Ascending aorta (tissue), 2 donors: ENCODE measurements around the gene BMPER. TPM values are rescaled to one million over a fixed set of nuclear protein-coding genes. Genes with fewer than 3 reads are reported as not detected.

Experiments
- DNase-seq, 2 donors: peaks; one replicate each; pipeline ENCODE4 v3.0.0-alpha.2; 2019; ENCODE audit warnings: low spot score in 2 of 2
- H3K27ac ChIP-seq, 2 donors: fragments of 200-600 bp; sonication (generic); one replicate each; pipeline ENCODE4 v1.5.1; 2016 to 2017; ENCODE audit warnings: mild to moderate bottlenecking in 1 of 2
- H3K27me3 ChIP-seq: fragments of 200-600 bp; sonication (generic); one replicate; pipeline ENCODE4 v1.5.1; 2017
- H3K36me3 ChIP-seq, 2 donors: fragments of 200-600 bp; sonication (generic); one replicate each; pipeline ENCODE4 v1.5.1; 2016
- H3K4me1 ChIP-seq, 2 donors: fragments of 200-600 bp; sonication (generic); one replicate each; pipeline ENCODE4 v1.5.1; 2016 to 2017; ENCODE audit warnings: mild to moderate bottlenecking in 1 of 2
- H3K4me3 ChIP-seq, 2 donors: fragments of 200-600 bp; sonication (generic); one replicate each; pipeline ENCODE4 v1.5.1; 2016 to 2017; ENCODE audit warnings: mild to moderate bottlenecking in 1 of 2
- H3K9me3 ChIP-seq, 2 donors: fragments of 200-600 bp; sonication (generic); one replicate each; pipeline ENCODE4 v1.5.1; 2016
- CTCF ChIP-seq, 3 experiments: fragments of 200-600 bp in 2 of 3; fragments of 450-650 bp in 1 of 3; sonication (generic) in 2 of 3; IDR thresholded peaks; one replicate each; pipeline ENCODE4 v1.5.1; 2016 to 2019; ENCODE audit warnings: antibody characterized with exemption in 3 of 3, mild to moderate bottlenecking in 1 of 3, moderate library complexity in 1 of 3
- intact Hi-C: fragments of 100-400 bp; cut with DNase I; formaldehyde crosslinking; loops from one replicate; pipeline ENCODE4 v1.15.1; 2023
- total RNA-seq: library from RNA; depleted of rRNA; stranded (reverse); fragments of >200 nt; gene quantifications from one replicate; pipeline ENCODE4 v1.1.0, GENCODE V29; 2016

The BMPER gene
- total RNA-seq, 1 donor from 2014 or later: not detected

GRCh38 chr7:34074421-34074820 lies 169.1 kb downstream of the BMPER start:
- Histone ChIP-seq H3K4me3 (no peak overlapping the region), H3K36me3 (no peaks in the 10 kb centered on the region), H3K4me1 (no peaks in the 10 kb centered on the region), H3K27me3 (no peaks in the 10 kb centered on the region), H3K9me3 (no peaks in the 10 kb centered on the region), H3K27ac (no peak overlapping the region)
- TF ChIP-seq CTCF (IDR thresholded peaks at IDR 0.05): no peak
- no peak for DNase-seq
- intact Hi-C loops: no loop called here

- Histone ChIP-seq H3K9me3 (no peaks in the 10 kb centered on the region), H3K27me3 (no peaks in the 10 kb centered on the region), H3K4me3 (no peak overlapping the region), H3K4me1 (no peaks in the 10 kb centered on the region), H3K27ac (no peak overlapping the region), H3K36me3 (no peaks in the 10 kb centered on the region)
- no peak for TF ChIP-seq CTCF (IDR thresholded peaks at IDR 0.05)
- intact Hi-C loops: no loop called here
- no peak for DNase-seq
Measured at GRCh38 chr7:34075523-34076370, 170.4 kb downstream of the BMPER start.

GRCh38 chr7:34077168-34077567 lies 171.8 kb downstream of the BMPER start:
- Histone ChIP-seq H3K4me3 (no peak overlapping the region), H3K27me3 (no peaks in the 10 kb centered on the region), H3K36me3 (no peaks in the 10 kb centered on the region), H3K9me3 (no peaks in the 10 kb centered on the region), H3K4me1 (no peaks in the 10 kb centered on the region), H3K27ac (no peak overlapping the region)
- intact Hi-C loops: no loop called here
- no peak for DNase-seq
- no peak for TF ChIP-seq CTCF (IDR thresholded peaks at IDR 0.05)

GRCh38 chr7:34078864-34079263 lies 173.5 kb downstream of the BMPER start:
- intact Hi-C loops: no loop called here
- no peaks in the 10 kb centered on the region for H3K9me3 ChIP-seq
- no peak overlapping the region for H3K27ac ChIP-seq
- H3K36me3 ChIP-seq: no peaks in the 10 kb centered on the region
- no peaks in the 10 kb centered on the region for H3K4me1 ChIP-seq
- no peak for DNase-seq
- no peaks in the 10 kb centered on the region for H3K27me3 ChIP-seq
- no peak overlapping the region for H3K4me3 ChIP-seq
- TF ChIP-seq CTCF (IDR thresholded peaks at IDR 0.05): no peak

- Histone ChIP-seq H3K4me1 (no peaks in the 10 kb centered on the region), H3K27me3 (no peaks in the 10 kb centered on the region), H3K4me3 (no peak overlapping the region), H3K27ac (no peak overlapping the region), H3K9me3 (no peaks in the 10 kb centered on the region), H3K36me3 (no peaks in the 10 kb centered on the region)
- TF ChIP-seq CTCF (IDR thresholded peaks at IDR 0.05): no peak
- intact Hi-C loops: no loop called here
- no peak for DNase-seq
Measured at GRCh38 chr7:34080513-34080912, 175.2 kb downstream of the BMPER start.
